ENCODE measurements around the gene NKD1.
"Not testable (repeated sequence)": the region's sequence is repeated elsewhere in the genome, so short reads cannot be mapped to it uniquely, and the experiment has no call there.

NKD1 gene

GRCh38 chr16:50578137-50578536 lies 29.9 kb downstream of the NKD1 start:
- DNase-seq (ENCODE audit: low spot score): no peak

- not testable (repeated sequence) for DNase-seq (ENCODE audit: low spot score)
These were observed 31.2 kb downstream of the NKD1 start for GRCh38 chr16:50579373-50579772.

- DNase-seq (ENCODE audit: low spot score): no peak
These were observed 32.1 kb downstream of the NKD1 start for GRCh38 chr16:50580180-50580798.

DNA sequence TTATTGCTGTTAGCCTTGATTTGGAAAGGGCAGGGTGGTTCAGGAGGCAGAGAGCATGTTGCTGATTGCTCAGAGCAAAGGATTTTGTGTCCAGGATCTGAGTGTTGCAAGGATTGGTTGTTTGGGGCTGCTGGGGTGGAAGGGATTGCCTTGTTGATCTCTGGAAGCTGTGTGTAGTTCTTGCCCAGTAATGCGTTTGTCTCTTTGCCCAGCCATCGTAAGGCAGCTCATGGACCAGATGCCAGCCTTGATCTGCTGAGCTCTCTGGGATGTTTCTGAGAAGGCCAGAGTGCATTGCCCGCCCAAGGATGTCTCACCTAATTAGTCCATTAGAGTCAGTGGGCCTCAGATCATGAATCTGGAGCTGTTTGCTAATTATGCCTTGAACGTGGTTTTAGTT lies 33.6 kb downstream of the NKD1 start:
- DNase-seq (ENCODE audit: low spot score): no peak

- no peak for DNase-seq (ENCODE audit: low spot score)
These were observed 35.0 kb downstream of the NKD1 start for GRCh38 chr16:50583211-50583610.

DNA sequence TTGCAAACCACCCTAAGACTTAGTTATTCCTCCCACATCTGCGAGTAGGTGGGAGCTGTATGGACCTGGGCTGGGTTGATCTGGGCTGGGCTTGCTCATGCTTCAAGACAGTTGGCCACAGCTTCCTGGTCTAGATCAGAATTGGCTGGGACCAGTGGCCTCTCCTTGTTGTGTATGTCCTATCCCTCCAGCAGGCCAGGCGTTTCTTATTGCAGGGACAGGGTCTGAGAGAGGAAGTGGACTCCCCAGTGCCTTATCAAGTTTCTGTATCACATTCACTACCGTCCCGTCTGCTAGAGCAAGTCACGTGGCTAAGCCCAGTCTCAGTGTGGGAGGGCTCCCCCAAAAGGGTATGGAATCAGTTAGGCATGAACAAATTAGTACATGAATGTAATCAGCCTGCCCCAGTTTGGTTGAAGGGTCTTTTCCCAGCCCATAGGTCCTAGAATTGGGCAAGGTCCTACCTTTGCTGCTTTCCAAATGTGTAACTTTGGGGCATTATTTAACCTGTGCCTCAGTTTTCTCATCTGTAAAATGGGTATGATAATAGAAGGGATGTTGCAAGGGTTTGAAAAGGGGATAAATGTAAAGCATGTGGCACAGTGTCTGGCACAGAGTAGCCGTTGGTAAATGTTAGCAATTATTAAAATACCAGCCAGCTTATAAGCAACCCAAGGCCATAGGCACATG lies 36.0 kb downstream of the NKD1 start:
- DNase-seq (ENCODE audit: low spot score): no peak

DNA sequence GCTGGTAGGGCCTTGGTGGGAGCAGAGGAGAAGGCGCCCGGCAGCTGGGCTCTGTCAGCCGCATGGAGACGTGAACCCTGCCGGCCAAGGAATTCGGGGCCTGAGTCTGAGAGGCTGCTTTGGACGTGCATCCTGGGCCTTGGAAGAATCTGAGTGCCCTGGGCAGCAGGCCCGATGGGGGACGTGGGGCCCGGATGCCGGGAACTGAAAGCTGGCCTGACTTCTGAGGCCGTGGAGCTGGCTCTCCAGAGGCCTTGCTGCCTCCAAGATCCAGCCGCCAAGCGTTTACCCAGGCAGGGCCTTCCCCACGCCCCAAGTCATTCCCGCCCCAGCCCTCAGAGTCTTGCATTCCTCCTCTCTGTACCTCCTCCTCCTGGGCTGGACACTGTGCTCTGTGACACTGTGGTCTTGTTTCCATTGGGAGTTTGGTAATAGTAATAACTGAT lies 37.2 kb downstream of the NKD1 start:
- no peak for DNase-seq (ENCODE audit: low spot score)

GRCh38 chr16:50587543-50587942 lies 39.3 kb downstream of the NKD1 start:
- DNase-seq (ENCODE audit: low spot score): no peak

DNA sequence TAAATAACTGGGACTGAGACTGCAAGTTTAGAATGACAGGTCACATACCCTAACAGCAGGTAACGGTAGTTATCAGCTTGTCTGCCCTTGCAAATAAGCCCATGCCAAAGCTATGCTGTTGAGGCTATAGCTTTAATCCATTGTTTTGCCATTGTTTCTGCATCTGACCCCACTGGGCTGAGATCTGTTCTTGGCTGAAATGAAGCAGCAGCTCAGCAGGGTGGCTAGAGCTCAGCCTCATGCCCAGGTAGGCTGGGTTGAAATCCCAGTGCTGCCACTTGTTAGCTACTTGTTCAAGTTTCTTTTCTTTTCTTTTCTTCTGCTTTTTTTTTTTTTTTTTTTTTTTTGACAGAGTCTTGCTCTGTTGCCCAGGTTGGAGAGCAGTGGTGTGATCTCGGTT lies 40.1 kb downstream of the NKD1 start:
- no peak for DNase-seq (ENCODE audit: low spot score)

DNA sequence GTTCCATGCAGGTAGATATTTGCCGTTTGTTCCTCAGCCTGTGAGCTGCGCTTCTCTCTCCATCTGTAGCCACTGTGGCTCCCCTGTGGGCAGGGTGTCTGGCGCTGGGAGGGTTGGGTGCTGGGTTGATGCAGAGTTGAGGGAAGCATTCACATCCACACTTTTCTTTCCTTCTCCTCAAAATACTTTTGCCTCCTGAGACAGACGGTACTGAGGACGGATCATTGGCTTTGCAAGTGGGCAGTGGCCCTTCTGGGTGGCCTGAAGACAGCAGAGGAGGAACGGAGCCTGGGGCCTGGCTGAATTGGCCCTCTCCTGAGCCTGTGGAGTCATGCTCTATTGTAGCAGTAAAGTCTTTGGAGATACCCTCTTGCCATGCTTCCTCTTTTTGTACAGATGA lies 43.0 kb downstream of the NKD1 start:
- DNase-seq (ENCODE audit: low spot score): no peak

GRCh38 chr16:50591800-50592771 lies 43.9 kb downstream of the NKD1 start:
- DNase-seq (ENCODE audit: low spot score): no peak

DNA sequence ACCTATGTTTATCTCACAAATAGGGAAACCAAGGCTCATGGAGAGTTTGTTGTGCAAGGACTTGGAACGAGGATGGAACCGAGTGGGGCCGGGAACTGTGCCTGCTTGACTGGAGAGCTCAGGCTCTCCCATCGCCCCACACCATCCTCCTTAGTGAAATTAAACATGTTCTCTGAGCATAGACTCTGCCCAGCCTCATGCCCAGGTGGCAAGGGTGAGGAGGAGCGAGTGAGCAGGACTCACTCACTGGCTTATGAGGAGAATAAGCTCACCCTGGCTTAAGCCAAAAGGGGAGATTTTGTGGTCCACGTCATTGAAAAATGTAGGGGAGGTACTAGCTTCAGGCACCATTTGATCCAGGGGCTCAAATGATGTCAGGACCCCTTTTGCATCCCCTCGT lies 44.8 kb downstream of the NKD1 start:
- no peak for DNase-seq (ENCODE audit: low spot score)

- peak; percentile 25 for DNase-seq (ENCODE audit: low spot score)
These were observed 45.4 kb downstream of the NKD1 start for GRCh38 chr16:50593410-50594150.

- DNase-seq (ENCODE audit: low spot score): no peak
These were observed 46.4 kb downstream of the NKD1 start for GRCh38 chr16:50594308-50595260.

GRCh38 chr16:50595859-50596258 lies 47.7 kb downstream of the NKD1 start:
- no peak for DNase-seq (ENCODE audit: low spot score)

- no peak for DNase-seq (ENCODE audit: low spot score)
These were observed 48.7 kb downstream of the NKD1 start for GRCh38 chr16:50596762-50597450.

DNA sequence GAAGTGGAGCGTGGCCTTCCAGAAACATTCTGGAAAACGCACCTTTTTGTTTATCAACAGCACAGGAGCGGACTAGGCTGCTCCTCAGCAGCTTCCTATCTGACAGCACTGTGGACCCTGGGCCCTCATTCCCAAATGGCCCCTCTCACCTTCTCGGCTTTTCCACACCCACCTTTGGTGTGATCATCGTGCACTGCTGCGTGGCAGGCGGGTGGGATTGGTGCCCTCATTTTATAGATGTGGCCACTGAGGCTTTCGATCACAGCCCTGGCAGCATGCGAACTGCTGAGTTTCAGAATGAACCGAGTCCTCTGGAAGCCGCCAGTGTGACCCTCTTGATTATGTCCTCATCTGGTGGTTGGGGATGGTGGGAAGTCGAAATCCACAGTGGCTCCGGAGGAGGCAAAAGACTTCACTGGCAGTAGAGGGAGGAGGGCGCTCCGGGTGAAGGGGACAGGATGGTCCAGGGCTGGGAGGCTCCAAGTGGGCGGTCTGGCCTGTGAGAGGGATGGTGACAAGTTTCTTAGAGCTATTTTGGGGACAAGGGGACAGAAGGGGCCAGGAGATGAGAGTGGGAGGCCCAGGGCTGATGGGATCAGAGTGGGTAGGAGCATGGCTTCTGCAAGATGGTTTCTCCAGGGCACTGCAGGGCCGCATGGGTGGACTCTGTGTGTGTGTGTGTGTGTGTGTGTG lies 49.5 kb downstream of the NKD1 start:
- DNase-seq (ENCODE audit: low spot score): no peak

GRCh38 chr16:50598256-50598894 lies 50.2 kb downstream of the NKD1 start:
- no peak for DNase-seq (ENCODE audit: low spot score)

DNA sequence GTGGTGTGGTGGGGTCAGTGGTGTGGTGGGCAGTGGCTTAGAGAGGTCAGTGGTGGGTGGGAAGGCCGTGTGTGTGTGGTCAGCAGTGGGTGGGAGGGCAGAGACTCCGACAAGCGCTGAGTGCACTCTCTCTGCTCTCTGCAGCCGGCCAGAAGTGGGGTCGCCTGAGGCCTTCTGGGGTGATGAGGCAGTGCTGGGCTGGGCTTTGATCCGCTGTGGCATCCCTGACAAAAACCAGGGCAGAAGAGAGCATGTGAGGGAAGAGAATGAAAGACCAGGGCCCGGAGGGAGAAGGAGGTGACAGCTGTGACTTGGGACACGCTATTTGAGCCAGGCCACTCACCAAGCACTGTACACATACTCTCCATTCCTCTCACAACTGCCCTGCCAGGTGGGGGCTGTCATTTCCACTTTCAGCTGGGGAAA lies 50.8 kb downstream of the NKD1 start:
- no peak for DNase-seq (ENCODE audit: low spot score)
